Loucy (cell line): ENCODE measurements around the gene NUP88.
"Not testable (repeated sequence)": the region's sequence is repeated elsewhere in the genome, so short reads cannot be mapped to it uniquely, and the experiment has no call there.

Experiments
- CTCF ChIP-seq: fragments of 200-600 bp; sonication (generic); conservative IDR thresholded peaks from 2 replicates; pipeline ENCODE4 v1.5.1; 2014; ENCODE audit warnings: mild to moderate bottlenecking, antibody characterized with exemption, low read length
- EZH2phosphoT487 ChIP-seq: fragments of 200-600 bp; IDR thresholded peaks from 2 replicates; pipeline ENCODE4 v1.6.1; 2018; ENCODE audit warnings: antibody characterized with exemption, mild to moderate bottlenecking, moderate library complexity, borderline replicate concordance

GRCh38 chr17:5431234-5431633 lies 11.8 kb upstream of the NUP88 start:
- peak; percentile 29; the same call in 1 of the 2 replicates for TF ChIP-seq CTCF
- not testable (repeated sequence) for TF ChIP-seq EZH2phosphoT487
